GM21360 (cell line): ENCODE measurements around the gene CRYGD.

Source experiments
- ATAC-seq: cut with Tn5 transposase; IDR thresholded peaks from one replicate; pipeline ENCODE4 v1.9.1; 2021; ENCODE audit warnings: mild to moderate bottlenecking, moderate library complexity; ENCODE audit not compliant: unreplicated experiment

The CRYGD gene

DNA sequence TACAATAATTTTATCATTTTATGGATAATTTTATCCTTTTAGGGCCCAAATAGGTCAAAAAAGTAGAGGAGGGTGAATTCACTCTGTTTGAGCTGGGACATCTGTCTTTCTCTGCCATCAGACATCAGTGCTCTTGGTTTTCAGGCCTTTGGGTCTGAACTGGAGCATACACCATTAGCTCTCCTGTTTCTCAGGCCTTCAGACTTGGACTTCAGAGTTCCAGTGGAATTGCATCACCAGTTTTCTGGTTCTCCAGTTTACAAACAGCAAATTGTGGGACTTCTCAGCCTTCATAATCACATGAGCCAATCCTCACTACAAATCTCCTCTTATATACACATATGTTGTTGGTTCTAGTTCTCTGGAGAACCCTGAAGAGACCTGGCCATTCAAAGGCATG is 33.9 kb downstream of the CRYGD start:
- no peak for ATAC-seq

DNA sequence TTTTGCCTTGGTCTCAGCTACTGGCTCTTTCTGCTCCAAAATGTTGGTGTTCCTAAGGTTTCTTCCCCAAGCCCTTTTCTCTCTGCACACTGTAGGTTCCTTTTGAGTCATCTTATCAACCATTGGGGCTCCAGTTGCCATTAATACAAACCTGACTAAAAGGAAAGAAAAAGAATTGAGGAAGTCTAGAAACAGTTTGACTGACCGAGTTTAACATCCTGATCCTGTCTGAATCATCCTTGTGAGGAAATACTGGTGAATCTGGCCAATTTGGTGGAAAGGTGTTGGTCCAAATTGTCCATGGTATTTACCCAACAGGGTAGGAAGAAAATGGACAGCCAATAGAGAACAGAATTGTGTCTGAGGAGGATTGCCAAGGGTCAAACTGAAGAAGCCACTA is 38.3 kb downstream of the CRYGD start:
- ATAC-seq: no peak

DNA sequence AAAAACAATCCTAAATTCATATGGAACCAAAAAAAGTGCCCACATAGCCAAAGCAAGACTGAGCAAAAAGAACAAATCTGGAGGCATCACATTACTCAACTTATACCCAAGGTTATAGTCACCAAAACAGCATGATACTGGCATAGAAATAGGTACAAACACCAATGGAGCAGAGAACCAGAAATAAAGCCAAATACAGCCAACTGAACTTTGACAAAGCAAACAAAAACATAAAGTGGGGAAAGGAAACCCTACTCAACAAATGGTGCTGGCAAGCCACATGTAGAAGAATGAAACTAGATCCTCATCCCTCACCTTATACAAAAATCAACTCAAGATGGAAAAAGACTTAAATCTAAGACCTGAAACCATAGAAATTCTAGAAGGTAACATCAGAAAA is 40.5 kb downstream of the CRYGD start:
- ATAC-seq: no peak

DNA sequence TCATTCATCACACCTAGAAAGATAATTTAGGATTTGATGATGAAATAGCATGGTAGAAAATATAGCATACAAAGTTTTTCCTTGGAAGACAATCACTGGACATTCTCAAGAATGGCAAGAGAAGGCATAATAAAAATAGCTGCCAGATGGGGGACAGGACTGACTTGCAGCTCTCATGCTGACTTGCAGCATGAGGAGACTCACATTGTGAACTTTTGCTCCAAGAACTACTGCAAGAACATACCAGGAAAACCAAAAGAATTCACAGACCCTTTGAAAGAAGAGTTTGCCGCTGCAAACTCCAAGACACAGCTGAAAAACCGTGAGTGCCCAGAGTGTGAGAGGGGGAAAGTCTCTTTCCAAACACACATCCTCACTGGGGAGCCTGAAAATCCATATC is 47.0 kb downstream of the CRYGD start:
- no peak for ATAC-seq

DNA sequence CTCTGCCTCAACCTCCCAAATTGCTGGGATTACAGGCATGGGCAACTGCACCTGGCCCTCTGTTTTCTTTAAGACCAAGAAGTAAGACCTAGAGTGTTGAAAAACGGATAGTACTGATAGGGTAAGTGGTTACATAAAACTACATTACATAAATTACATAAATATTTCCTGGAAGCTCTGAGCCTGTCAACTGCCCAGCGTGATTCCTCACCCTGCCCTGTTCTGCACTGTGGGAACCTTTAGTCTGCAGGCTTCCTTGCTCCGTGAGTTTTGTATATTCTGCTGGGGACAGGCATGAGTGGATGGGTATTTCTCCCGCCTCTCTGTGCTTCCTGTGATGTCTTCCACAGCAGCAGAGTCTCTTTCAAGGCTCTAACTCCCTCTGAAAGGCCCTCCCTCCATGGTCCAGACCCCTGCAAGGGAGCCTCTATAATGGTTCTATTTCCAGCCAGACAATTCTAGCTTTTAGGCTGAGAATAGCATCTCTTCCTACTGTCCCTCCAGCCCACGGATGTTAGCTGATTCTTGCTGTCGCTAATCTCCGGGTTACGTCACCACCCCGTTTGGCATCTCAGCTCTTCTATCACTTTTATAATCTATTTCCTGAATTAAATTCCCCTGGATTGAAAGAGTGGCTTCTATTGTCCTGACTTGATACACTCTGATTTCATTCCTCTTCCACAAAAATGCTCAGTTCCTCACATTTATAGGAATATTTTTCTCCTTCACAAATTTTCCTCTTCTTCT is 49.5 kb downstream of the CRYGD start:
- no peak for ATAC-seq

DNA sequence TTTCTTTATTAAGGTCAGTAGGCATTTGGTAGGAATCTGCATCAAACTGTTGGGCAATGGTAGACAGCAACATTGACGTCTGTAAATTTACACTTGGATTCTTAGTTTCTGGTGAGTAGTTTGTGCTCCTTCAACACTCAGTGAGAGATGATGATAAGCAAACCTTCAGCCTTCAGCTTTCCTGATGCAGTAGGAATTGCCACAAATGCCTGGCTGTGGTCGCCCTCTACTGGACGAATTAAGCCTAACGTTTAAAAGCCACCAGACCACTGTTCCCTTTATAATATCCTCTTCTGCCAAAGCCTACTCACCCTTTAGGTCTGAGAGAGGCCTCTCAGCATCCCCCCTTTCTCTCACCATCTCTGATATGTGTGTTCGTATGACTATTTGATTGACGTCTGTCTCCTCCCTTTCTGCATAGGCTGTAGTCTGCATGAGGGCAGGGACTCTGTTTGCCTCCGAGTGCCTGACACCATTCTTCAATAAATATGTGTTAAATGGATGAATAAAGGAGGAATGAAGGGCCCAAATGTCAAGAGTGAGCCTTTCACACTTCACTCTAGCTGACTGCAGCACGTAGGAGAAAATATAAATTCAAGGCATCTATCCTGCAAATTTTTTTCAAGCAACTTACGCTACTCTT is 52.0 kb downstream of the CRYGD start:
- no peak for ATAC-seq
